SK-N-SH treated with all-trans-retinoic acid at 6 μM for 48 hours (cell line): Measurements from ENCODE around the gene EPRS1.
"Not testable (repeated sequence)": the region's sequence is repeated elsewhere in the genome, so short reads cannot be mapped to it uniquely, and the experiment has no call there.

Experiments used
- ATAC-seq: fragments of 200-7000 bp; cut with Tn5 transposase; 3 replicates; pipeline ENCODE4 v1.9.1; 2020; ENCODE audit warnings: mild to moderate bottlenecking, moderate library complexity
- ARNTL ChIP-seq: fragments of 450-650 bp; formaldehyde crosslinking; IDR thresholded peaks from 2 replicates; pipeline ENCODE4 v1.5.0; 2020; ENCODE audit warnings: low read depth, mild to moderate bottlenecking, moderate library complexity, borderline replicate concordance
- BACH2 ChIP-seq: fragments of 250-450 bp; sonication (Bioruptor Pico); IDR thresholded peaks from 2 replicates; pipeline ENCODE4 v1.9.0; 2021; ENCODE audit warnings: mild to moderate bottlenecking, borderline replicate concordance
- CREB5 ChIP-seq: fragments of 250-450 bp; sonication (Bioruptor Pico); IDR thresholded peaks from 2 replicates; pipeline ENCODE4 v1.5.1; 2020; ENCODE audit warnings: low read depth, mild to moderate bottlenecking, moderate library complexity
- CSDC2 ChIP-seq: fragments of 250-450 bp; sonication (Bioruptor Pico); IDR thresholded peaks from 2 replicates; pipeline ENCODE4 v1.5.0; 2020; ENCODE audit warnings: mild to moderate bottlenecking, moderate library complexity
- CSRNP3 ChIP-seq: fragments of 250-450 bp; sonication (Bioruptor Pico); IDR thresholded peaks from 2 replicates; pipeline ENCODE4 v1.5.1; 2021; ENCODE audit warnings: mild to moderate bottlenecking, moderate library complexity
- ESRRG ChIP-seq: fragments of 250-450 bp; sonication (Bioruptor Pico); IDR thresholded peaks from 2 replicates; pipeline ENCODE4 v1.6.1; 2021; ENCODE audit warnings: mild to moderate bottlenecking
- GLIS3 ChIP-seq: fragments of 250-450 bp; sonication (Bioruptor Pico); IDR thresholded peaks from 2 replicates; pipeline ENCODE4 v1.5.0; 2020; ENCODE audit warnings: mild to moderate bottlenecking, moderate library complexity
- OSR1 ChIP-seq: fragments of 250-450 bp; sonication (Bioruptor Pico); IDR thresholded peaks from 2 replicates; pipeline ENCODE4 v1.8.0; 2022; ENCODE audit warnings: moderate library complexity, mild to moderate bottlenecking, inconsistent platforms
- PATZ1 ChIP-seq: fragments of 250-450 bp; sonication (Bioruptor Pico); IDR thresholded peaks from 2 replicates; pipeline ENCODE4 v1.8.0; 2020; ENCODE audit warnings: mild to moderate bottlenecking, moderate library complexity, borderline replicate concordance
- PPARA ChIP-seq: fragments of 250-450 bp; sonication (Bioruptor Pico); IDR thresholded peaks from 2 replicates; pipeline ENCODE4 v1.5.0; 2020; ENCODE audit warnings: mild to moderate bottlenecking, borderline replicate concordance
- RARB ChIP-seq: fragments of 250-450 bp; sonication (Bioruptor Pico); IDR thresholded peaks from 2 replicates; pipeline ENCODE4 v1.8.0; 2021; ENCODE audit warnings: mild to moderate bottlenecking, moderate library complexity
- TOX ChIP-seq: fragments of 250-450 bp; sonication (Bioruptor Pico); IDR thresholded peaks from 2 replicates; pipeline ENCODE4 v1.8.0; 2021; ENCODE audit warnings: mild to moderate bottlenecking, moderate library complexity, borderline replicate concordance
- ZFP3 ChIP-seq: fragments of 250-450 bp; sonication (Bioruptor Pico); IDR thresholded peaks from 2 replicates; pipeline ENCODE4 v1.5.0; 2020; ENCODE audit warnings: mild to moderate bottlenecking, moderate library complexity
- ZNF565 ChIP-seq: fragments of 450-650 bp; formaldehyde crosslinking; conservative IDR thresholded peaks from 2 replicates; pipeline ENCODE4 v1.5.0; 2020; ENCODE audit warnings: low read depth, mild to moderate bottlenecking, moderate library complexity
- ZNF70 ChIP-seq: fragments of 450-650 bp; formaldehyde crosslinking; IDR thresholded peaks from 2 replicates; pipeline ENCODE4 v1.5.0; 2020; ENCODE audit warnings: mild to moderate bottlenecking, moderate library complexity
- TF ChIP-seq, protein P1 (sequence below): fragments of 250-450 bp; sonication (Bioruptor Pico); IDR thresholded peaks from 2 replicates; pipeline ENCODE4 v1.5.0; 2020; ENCODE audit warnings: mild to moderate bottlenecking, moderate library complexity

Gene EPRS1

GRCh38 chr1:220092694-220093093 lies 46.4 kb upstream of the EPRS1 start (continued):
- TF ChIP-seq TOX (CRISPR knock-in tag) (no peak), GLIS3 (no peak), CSRNP3 (CRISPR knock-in tag) (no peak), BACH2 (CRISPR knock-in tag) (no peak), PATZ1 (CRISPR knock-in tag) (no peak), ZNF70 (no peak)

- ATAC-seq = peak; percentile 84
- TF ChIP-seq CSDC2 (CRISPR knock-in tag) (no peak), BACH2 (CRISPR knock-in tag) (no peak), OSR1 (CRISPR knock-in tag) (no peak), ESRRG (no peak), ARNTL (CRISPR knock-in tag) (no peak), RARB (CRISPR knock-in tag) (no peak)
- TF ChIP-seq, protein P1, sequence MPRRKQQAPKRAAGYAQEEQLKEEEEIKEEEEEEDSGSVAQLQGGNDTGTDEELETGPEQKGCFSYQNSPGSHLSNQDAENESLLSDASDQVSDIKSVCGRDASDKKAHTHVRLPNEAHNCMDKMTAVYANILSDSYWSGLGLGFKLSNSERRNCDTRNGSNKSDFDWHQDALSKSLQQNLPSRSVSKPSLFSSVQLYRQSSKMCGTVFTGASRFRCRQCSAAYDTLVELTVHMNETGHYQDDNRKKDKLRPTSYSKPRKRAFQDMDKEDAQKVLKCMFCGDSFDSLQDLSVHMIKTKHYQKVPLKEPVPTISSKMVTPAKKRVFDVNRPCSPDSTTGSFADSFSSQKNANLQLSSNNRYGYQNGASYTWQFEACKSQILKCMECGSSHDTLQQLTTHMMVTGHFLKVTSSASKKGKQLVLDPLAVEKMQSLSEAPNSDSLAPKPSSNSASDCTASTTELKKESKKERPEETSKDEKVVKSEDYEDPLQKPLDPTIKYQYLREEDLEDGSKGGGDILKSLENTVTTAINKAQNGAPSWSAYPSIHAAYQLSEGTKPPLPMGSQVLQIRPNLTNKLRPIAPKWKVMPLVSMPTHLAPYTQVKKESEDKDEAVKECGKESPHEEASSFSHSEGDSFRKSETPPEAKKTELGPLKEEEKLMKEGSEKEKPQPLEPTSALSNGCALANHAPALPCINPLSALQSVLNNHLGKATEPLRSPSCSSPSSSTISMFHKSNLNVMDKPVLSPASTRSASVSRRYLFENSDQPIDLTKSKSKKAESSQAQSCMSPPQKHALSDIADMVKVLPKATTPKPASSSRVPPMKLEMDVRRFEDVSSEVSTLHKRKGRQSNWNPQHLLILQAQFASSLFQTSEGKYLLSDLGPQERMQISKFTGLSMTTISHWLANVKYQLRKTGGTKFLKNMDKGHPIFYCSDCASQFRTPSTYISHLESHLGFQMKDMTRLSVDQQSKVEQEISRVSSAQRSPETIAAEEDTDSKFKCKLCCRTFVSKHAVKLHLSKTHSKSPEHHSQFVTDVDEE (CRISPR knock-in tag) = no peak
These were observed 43.6 kb upstream of the EPRS1 start, which contains the start of gene BPNT1 for GRCh38 chr1:220089650-220090556. TSS of gene BPNT1 (minus strand) at chr1:220089788. CDS start at chr1:220079846, 9,942 bp downstream.

DNA sequence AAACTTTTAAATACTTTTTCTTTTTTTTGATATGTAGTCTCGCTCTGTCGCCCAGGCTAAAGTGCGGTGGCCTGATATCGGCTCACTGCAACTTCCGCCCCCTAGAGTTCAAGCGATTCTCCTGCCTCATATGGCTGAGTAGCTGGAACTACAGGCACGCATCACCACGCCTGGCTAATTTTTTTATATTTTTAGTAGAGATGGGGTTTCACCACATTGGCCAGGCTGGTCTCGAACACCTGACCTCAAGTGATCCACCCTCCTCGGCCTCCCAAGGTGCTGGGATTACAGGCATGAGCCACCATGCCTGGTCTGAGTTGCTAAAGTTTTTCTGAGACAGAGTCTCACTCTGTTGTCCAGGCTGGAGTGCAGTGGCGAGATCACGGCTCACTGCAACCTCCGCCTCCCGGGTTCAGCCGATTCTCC lies 40.0 kb upstream of the EPRS1 start:
- not testable (repeated sequence) for ATAC-seq

DNA sequence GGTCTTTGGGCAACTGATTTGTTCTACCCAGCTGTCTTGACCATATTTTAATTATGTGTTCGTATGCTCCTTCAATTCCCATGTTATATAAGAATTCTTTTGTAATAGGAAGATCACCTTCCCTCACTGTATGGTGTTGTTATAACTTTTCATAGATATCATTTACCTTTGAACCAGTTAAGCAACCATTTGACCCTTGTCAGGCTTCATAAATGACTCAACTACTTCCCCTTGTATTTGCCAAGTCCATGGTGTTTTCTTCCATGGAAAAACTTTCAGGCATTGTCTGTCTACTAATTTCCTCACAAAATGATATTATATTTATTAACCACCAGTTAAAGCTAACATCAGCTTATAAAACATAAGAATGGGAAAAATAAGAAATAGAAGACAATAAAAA lies 38.2 kb upstream of the EPRS1 start:
- TF ChIP-seq PPARA (CRISPR knock-in tag) = no peak
- TF ChIP-seq ZNF565 (CRISPR knock-in tag) = no peak
- TF ChIP-seq RARB (CRISPR knock-in tag) = no peak
- TF ChIP-seq ZFP3 (CRISPR knock-in tag) = no peak
- no peak for TF ChIP-seq PATZ1 (CRISPR knock-in tag)
- TF ChIP-seq ARNTL (CRISPR knock-in tag) = no peak
- TF ChIP-seq CSDC2 (CRISPR knock-in tag) = no peak
- no peak for TF ChIP-seq GLIS3
- TF ChIP-seq CREB5 (CRISPR knock-in tag) = no peak
- no peak for ATAC-seq
